Activated naive CD4-positive, alpha-beta T cell treated with anti-CD3 and anti-CD28 coated beads, Interleukin-2, amount 50 U/mL, for 24 hours (primary cell): ENCODE results near the gene PRSS12.
"Not testable (repeated sequence)": the region's sequence is repeated elsewhere in the genome, so short reads cannot be mapped to it uniquely, and the experiment has no call there.

Experiments
- H3K27ac Mint-ChIP-seq: one replicate; pipeline ENCODE4 v1.8.0; 2021; ENCODE audit warnings: mild to moderate bottlenecking, mixed read lengths
- H3K27me3 Mint-ChIP-seq: one replicate; pipeline ENCODE4 v1.8.0; 2021; ENCODE audit warnings: mixed read lengths
- H3K36me3 Mint-ChIP-seq: one replicate; pipeline ENCODE4 v1.8.0; 2021; ENCODE audit warnings: mixed read lengths
- H3K4me1 Mint-ChIP-seq: one replicate; pipeline ENCODE4 v1.8.0; 2021; ENCODE audit warnings: mixed read lengths
- H3K4me3 Mint-ChIP-seq: one replicate; pipeline ENCODE4 v1.8.0; 2021; ENCODE audit warnings: mild to moderate bottlenecking, mixed read lengths
- H3K9me3 Mint-ChIP-seq: one replicate; pipeline ENCODE4 v1.8.0; 2021; ENCODE audit warnings: mixed read lengths

The PRSS12 gene

DNA sequence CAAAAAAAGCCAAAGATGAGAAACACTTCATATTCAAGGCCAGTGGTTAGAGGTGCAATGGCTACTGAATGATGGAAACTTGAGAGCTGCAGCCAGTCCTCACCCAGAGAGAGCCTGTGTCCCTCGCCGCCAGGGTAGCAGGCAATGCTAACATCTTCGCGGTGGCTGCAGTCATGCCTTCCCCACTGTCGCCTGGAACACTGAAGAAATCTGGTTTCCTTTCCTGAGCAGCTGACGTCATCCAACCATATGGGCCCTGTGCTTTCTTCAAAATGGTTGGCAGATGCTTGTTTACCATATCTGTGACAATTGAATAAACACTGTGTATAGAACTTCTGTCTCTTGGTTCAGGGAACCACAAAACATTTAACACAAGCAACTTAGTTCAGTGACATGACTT, 39.7 kb downstream of the PRSS12 start:
- Mint-ChIP-seq H3K4me1 (no peaks in the 10 kb centered on the region), H3K9me3 (no peaks in the 10 kb centered on the region), H3K27me3 (peaks cover 9% of the 10 kb centered on the region), H3K4me3 (no peak overlapping the region), H3K36me3 (no peaks in the 10 kb centered on the region), H3K27ac (no peak overlapping the region)

GRCh38 chr4:118308306-118309030, 44.3 kb downstream of the PRSS12 start:
- Mint-ChIP-seq H3K27ac (no peak overlapping the region), H3K4me1 (no peaks in the 10 kb centered on the region), H3K27me3 (peaks cover 8% of the 10 kb centered on the region), H3K36me3 (no peaks in the 10 kb centered on the region), H3K4me3 (no peak overlapping the region), H3K9me3 (no peaks in the 10 kb centered on the region)

DNA sequence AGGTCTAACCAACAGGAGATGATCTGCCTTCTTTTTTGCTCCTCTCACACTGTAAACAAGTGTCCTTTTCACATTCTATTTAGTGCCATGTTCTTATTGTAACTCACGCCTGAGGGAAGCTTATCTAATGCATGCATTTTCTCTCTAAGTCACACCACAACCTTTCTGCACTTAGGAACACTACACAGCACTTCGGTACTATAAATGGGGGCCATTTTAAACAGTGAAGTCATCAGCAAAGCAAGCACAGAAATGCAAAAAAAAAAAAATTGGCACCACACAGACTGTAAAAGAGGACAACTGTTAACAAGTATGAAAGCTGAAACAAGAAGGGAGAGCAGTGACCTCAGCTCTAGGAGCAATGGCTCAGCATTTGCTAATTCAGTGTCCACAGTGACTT, 45.2 kb downstream of the PRSS12 start:
- Mint-ChIP-seq H3K36me3 (no peaks in the 10 kb centered on the region), H3K9me3 (no peaks in the 10 kb centered on the region), H3K4me3 (no peak overlapping the region), H3K27me3 (peaks cover 6% of the 10 kb centered on the region), H3K4me1 (no peaks in the 10 kb centered on the region), H3K27ac (no peak overlapping the region)

DNA sequence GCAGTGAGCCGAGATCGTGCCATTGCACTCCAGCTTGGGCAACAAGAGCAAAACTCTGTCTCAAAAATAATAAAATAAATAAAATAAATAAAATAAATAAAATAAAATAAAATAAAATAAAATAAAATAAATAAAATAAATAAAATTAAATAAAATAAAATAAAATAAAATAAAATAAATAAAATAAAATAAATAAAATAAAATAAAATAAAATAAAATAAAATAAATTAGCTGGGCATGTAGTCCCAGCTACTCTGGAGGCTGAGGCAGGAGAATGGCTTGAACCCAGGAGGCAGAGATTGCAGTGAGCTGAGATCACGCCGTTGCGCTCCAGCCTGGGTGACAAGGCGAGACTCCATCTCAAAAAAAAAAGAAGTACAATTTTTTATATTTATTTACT, 53.2 kb downstream of the PRSS12 start:
- H3K27me3 Mint-ChIP-seq, H3K9me3 Mint-ChIP-seq, H3K4me3 Mint-ChIP-seq, H3K36me3 Mint-ChIP-seq, H3K4me1 Mint-ChIP-seq, H3K27ac Mint-ChIP-seq: not testable (repeated sequence)

DNA sequence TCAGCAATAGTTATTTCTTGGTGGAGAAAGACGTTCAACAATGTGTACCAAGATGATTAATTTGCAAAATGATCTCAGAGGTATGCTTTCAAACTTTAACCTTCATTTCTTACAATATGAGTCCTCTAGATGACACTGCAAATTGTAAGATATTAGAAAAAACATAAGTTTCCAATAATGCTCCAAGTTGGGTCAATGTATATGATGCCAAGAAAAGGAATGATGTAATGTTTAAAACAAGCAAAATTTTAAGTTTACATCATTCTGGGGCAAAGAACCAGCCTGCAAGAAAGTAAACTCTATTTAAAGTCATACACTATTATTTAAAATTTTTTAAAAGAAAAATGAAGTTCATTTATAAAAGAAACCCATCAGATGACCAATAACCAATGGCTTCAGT, 56.1 kb downstream of the PRSS12 start:
- H3K4me1 Mint-ChIP-seq, result no peaks in the 10 kb centered on the region
- peaks cover 1% of the 10 kb centered on the region for H3K27me3 Mint-ChIP-seq
- peaks cover 1% of the 10 kb centered on the region for H3K36me3 Mint-ChIP-seq
- H3K27ac Mint-ChIP-seq, result no peak overlapping the region
- no peak overlapping the region for H3K4me3 Mint-ChIP-seq
- H3K9me3 Mint-ChIP-seq, result no peaks in the 10 kb centered on the region

- H3K4me3 Mint-ChIP-seq, result no peak overlapping the region
- H3K4me1 Mint-ChIP-seq, result no peaks in the 10 kb centered on the region
- no peaks in the 10 kb centered on the region for H3K9me3 Mint-ChIP-seq
- H3K36me3 Mint-ChIP-seq, result peaks cover 8% of the 10 kb centered on the region
- no peaks in the 10 kb centered on the region for H3K27me3 Mint-ChIP-seq
- no peak overlapping the region for H3K27ac Mint-ChIP-seq
These were observed 61.9 kb downstream of the PRSS12 start for GRCh38 chr4:118290951-118291350.

GRCh38 chr4:118289794-118290193, 63.0 kb downstream of the PRSS12 start:
- peaks cover 8% of the 10 kb centered on the region for H3K36me3 Mint-ChIP-seq

GRCh38 chr4:118287711-118288451, 64.9 kb downstream of the PRSS12 start:
- H3K4me3 Mint-ChIP-seq, result no peak overlapping the region
- no peak overlapping the region for H3K27ac Mint-ChIP-seq
- H3K4me1 Mint-ChIP-seq, result peaks cover 15% of the 10 kb centered on the region
- no peaks in the 10 kb centered on the region for H3K9me3 Mint-ChIP-seq
- no peaks in the 10 kb centered on the region for H3K27me3 Mint-ChIP-seq
- H3K36me3 Mint-ChIP-seq, result peaks cover 12% of the 10 kb centered on the region

More at GRCh38 chr4:118289794-118290193, 63.0 kb downstream of the PRSS12 start:
- no peaks in the 10 kb centered on the region for H3K9me3 Mint-ChIP-seq
- H3K27ac Mint-ChIP-seq, result no peak overlapping the region
- no peak overlapping the region for H3K4me3 Mint-ChIP-seq
- H3K27me3 Mint-ChIP-seq, result no peaks in the 10 kb centered on the region
- H3K4me1 Mint-ChIP-seq, result no peaks in the 10 kb centered on the region

DNA sequence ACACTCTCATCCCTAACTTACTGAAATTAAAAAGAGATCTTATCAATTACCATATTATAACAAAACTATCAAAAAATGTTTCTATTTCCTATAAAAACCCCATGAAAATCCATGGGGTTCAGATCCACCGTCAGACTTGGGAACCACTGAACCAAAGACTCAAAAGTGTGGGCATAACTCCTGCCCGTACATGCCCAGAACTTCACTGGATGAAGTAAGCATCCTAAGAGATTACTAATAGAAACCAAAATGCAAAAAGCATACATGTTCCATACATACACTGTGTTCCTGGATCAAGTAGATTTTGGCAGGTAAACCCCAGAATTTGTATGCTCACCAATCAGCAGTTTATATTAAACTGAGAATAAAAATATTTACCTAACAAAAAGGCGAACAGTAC, 66.1 kb downstream of the PRSS12 start:
- Mint-ChIP-seq H3K27me3 (no peaks in the 10 kb centered on the region), H3K27ac (no peak overlapping the region), H3K4me3 (no peak overlapping the region), H3K4me1 (peaks cover 25% of the 10 kb centered on the region), H3K36me3 (peaks cover 17% of the 10 kb centered on the region), H3K9me3 (no peaks in the 10 kb centered on the region)

GRCh38 chr4:118285931-118286330, 66.9 kb downstream of the PRSS12 start:
- no peak overlapping the region for H3K27ac Mint-ChIP-seq
- peaks cover 22% of the 10 kb centered on the region for H3K36me3 Mint-ChIP-seq

DNA sequence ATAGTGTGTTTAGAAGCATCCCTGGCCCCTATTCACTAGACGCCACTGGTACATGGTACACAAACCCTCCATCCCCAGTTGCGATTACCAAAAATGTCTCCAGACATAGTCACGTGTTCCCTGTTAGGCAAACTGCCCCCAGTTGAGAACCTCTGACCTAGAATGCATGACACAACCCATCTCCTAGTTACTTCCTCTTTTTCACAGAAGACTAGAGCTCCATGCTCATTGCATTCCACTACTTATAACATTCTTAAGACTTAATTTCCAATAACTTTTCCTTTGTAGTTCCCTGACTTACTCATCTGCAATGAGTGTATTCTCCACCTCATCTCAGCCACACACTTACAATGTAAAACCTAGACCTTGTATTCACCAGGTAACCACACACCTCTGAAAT, 68.6 kb downstream of the PRSS12 start:
- Mint-ChIP-seq H3K4me3 (peak overlapping the region; percentile 0), H3K36me3 (peaks cover 33% of the 10 kb centered on the region), H3K9me3 (no peaks in the 10 kb centered on the region), H3K4me1 (peaks cover 38% of the 10 kb centered on the region), H3K27ac (no peak overlapping the region), H3K27me3 (no peaks in the 10 kb centered on the region)

More at GRCh38 chr4:118285931-118286330, 66.9 kb downstream of the PRSS12 start:
- H3K4me3 Mint-ChIP-seq, result no peak overlapping the region
- no peaks in the 10 kb centered on the region for H3K27me3 Mint-ChIP-seq
- no peaks in the 10 kb centered on the region for H3K9me3 Mint-ChIP-seq
- H3K4me1 Mint-ChIP-seq, result peaks cover 32% of the 10 kb centered on the region

DNA sequence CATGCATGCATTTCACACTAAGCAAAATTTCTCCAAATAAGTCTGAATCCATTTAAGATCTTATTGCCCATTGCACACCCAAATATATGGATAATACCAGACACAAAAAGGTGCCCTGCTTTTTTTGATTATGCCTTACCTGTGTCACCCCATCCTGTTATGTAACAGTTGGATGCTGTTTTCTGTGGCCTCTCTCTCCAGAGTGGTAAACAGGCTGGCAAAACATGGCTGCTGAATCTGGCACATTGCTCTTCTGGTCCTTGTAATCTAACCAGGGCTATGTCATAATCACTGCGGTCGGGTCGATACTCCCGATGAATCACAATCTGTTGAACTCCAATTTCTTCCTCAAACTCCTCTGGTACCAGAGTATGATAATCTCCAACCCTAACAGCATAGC, 70.1 kb downstream of the PRSS12 start:
- Mint-ChIP-seq H3K36me3 (peaks cover 37% of the 10 kb centered on the region), H3K27me3 (no peaks in the 10 kb centered on the region), H3K27ac (peak overlapping the region; percentile 69), H3K4me1 (peaks cover 46% of the 10 kb centered on the region), H3K9me3 (no peaks in the 10 kb centered on the region), H3K4me3 (peak overlapping the region; percentile 40)

DNA sequence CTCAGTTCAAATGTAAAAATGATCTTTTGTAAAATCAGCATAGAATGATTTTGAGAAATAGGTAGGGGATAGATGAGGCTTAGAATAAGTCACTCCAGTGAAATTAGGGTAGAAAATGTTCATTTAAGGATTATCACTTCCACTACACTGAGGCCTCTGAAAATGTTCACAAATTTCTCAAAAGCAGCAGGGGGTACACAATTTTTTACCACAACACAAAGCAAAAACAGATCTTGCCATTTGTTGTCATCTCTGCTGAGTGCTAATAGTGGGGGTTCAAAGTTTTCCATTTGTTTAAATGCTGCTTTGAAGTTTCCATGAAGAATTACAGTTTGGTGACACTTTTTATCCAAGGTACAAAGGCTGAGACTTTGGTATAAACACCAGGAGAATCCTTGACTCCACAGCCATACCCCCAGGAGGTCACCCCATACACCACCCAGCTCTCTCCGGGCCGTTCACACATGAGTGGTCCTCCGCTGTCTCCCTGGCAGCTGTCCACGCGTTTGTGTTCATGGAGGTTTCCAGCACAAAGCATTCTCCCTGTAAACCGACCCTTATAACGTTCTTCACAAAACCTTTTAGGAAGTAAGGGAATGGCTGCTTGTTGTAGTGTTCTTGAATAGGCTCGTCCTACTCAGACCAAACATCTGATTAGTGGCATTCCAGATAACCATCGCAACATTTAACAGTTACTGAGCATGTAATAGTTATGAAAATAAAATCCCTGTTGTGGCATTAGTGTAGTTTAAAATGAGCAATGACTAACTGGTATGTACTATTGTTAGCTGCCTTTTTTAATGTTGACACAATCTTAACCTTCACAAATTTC, 71.0 kb downstream of the PRSS12 start:
- peaks cover 55% of the 10 kb centered on the region for H3K4me1 Mint-ChIP-seq
- no peaks in the 10 kb centered on the region for H3K27me3 Mint-ChIP-seq
- peak overlapping the region; percentile 90 for H3K4me3 Mint-ChIP-seq
- H3K36me3 Mint-ChIP-seq, result peaks cover 37% of the 10 kb centered on the region
- H3K27ac Mint-ChIP-seq, result peak overlapping the region; percentile 76
- no peaks in the 10 kb centered on the region for H3K9me3 Mint-ChIP-seq

DNA sequence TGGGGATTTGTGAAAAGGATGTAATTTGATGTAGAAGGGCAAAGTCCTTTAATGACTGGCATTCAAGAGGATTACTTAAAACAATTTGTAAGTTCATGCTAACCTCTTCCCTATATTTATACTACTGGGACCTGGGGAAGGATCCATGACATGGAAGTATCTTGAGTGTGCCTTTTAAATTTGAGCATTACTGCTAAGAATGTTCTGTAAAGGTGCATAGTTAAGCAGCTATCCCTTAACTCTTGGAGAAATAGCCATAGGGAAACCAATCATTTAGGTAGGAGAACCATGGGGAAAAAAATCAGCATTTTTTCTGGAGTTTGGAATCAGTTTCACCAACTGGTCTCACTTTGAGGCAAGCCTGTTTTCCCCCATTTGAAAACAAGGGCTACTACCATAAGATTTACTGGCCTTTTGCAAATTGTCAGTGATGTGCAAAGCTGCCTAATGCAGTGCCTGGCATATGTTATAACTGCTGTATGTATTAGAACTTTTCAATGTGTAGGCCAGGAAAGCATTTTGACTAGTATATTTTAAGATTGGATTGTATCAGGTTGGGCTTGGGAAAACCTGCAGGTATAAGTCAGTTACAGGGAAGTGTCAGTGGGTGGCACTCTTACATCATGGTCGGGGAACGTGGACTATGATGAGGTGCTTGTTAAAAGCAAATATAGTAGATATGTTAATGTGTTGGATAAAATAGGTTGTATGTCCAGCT, 72.1 kb downstream of the PRSS12 start:
- H3K27me3 Mint-ChIP-seq, result no peaks in the 10 kb centered on the region
- H3K27ac Mint-ChIP-seq, result peak overlapping the region; percentile 76
- H3K4me1 Mint-ChIP-seq, result peaks cover 57% of the 10 kb centered on the region
- peaks cover 34% of the 10 kb centered on the region for H3K36me3 Mint-ChIP-seq
- H3K9me3 Mint-ChIP-seq, result no peaks in the 10 kb centered on the region
- H3K4me3 Mint-ChIP-seq, result peak overlapping the region; percentile 90

DNA sequence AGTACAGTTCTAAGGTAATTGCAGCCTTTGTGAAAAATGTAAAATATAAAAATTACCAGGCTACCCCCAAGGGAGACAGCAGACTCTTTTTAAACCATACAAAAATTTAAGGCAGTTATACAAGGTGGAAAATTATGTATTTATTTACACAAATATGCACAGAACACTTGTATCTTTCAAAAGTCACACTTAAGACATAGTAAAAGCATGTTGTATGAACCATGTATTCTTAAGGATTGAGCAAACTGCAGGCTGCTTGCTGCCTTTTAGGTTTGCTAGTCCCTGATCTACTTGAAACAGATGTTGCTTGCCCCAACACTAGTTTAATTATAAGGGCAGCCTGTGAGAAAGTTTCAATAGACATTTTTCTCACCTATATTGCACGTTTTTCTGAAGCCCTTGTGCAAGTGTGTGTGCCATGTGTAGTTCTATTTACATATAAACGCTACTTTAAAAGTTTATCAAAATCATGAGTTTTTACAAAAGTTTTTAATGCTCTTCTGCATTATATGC, 72.8 kb downstream of the PRSS12 start:
- H3K27ac Mint-ChIP-seq, result peak overlapping the region; percentile 98
- H3K27me3 Mint-ChIP-seq, result no peaks in the 10 kb centered on the region
- H3K9me3 Mint-ChIP-seq, result no peaks in the 10 kb centered on the region
- peaks cover 57% of the 10 kb centered on the region for H3K4me1 Mint-ChIP-seq
- H3K36me3 Mint-ChIP-seq, result peaks cover 34% of the 10 kb centered on the region
- H3K4me3 Mint-ChIP-seq, result peak overlapping the region; percentile 90
